Dendritic cell treated with granulocyte-macrophage colony-stimulating factor and Interleukin-4, amounts not matched to agents 40 ng/mL and 50 ng/mL, for 4 days (primary cell): ENCODE measurements around the gene F2.
"Not testable (repeated sequence)": the region's sequence is repeated elsewhere in the genome, so short reads cannot be mapped to it uniquely, and the experiment has no call there.

Experiments used
- H3K27ac Mint-ChIP-seq: one replicate; pipeline ENCODE4 v1.8.0; 2022; ENCODE audit warnings: mild to moderate bottlenecking, mixed read lengths
- H3K27me3 Mint-ChIP-seq: one replicate; pipeline ENCODE4 v1.8.0; 2022; ENCODE audit warnings: mild to moderate bottlenecking, mixed read lengths
- H3K36me3 Mint-ChIP-seq: one replicate; pipeline ENCODE4 v1.8.0; 2022; ENCODE audit warnings: low read depth, mixed read lengths
- H3K4me1 Mint-ChIP-seq: one replicate; pipeline ENCODE4 v1.8.0; 2022; ENCODE audit warnings: low read depth, mixed read lengths
- H3K4me3 Mint-ChIP-seq: one replicate; pipeline ENCODE4 v1.8.0; 2022; ENCODE audit warnings: mild to moderate bottlenecking, moderate library complexity, mixed read lengths
- H3K9me3 Mint-ChIP-seq: one replicate; pipeline ENCODE4 v1.8.0; 2022; ENCODE audit warnings: mixed read lengths
- intact Hi-C: fragments of 100-400 bp; cut with micrococcal nuclease; formaldehyde crosslinking; loops from one replicate; pipeline ENCODE4 v1.15.0; 2022

The F2 gene

GRCh38 chr11:46717825-46718154, 1.2 kb upstream of the F2 start:
- intact Hi-C loops, H3K36me3 Mint-ChIP-seq, H3K27me3 Mint-ChIP-seq, H3K4me1 Mint-ChIP-seq, H3K4me3 Mint-ChIP-seq, H3K27ac Mint-ChIP-seq, H3K9me3 Mint-ChIP-seq: not testable (repeated sequence)

DNA sequence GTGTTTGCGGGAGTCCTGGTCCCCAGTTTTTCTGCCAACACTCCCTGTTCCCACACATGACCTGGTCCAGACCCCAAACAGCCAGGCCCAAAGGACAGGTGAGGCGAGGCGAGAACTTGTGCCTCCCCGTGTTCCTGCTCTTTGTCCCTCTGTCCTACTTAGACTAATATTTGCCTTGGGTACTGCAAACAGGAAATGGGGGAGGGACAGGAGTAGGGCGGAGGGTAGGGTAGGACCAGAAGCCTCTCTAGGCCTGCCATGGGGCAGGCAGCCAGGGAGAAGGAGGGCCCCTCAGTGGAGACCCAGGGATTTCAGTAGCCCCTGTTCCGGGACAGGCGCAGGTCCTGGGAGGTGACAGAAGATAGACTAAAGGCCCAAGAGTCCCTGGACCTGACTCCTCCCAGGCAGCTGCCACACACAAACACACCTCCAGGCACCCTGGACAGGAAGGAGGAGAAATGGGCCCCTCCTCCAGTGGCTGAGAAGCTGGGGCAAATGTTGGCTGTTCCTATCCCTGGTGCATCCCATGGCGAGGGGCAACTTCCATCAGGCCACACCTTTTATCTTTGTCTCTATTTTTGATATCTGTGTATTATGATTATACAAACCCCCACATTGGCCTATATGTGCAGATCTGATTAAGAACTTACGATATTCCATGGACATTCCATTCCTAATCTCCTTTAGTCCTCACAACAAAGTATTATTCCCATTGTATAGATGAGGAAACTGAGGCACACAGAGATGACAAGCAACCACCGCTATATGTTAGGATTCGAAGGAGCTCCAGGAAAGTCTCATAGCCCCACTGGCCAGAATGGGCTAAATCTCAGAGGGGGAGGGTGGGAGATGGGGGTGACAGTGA, 626 bp upstream of the F2 start:
- intact Hi-C loops = no loop called here
- Mint-ChIP-seq H3K27ac (no peak overlapping the region), H3K9me3 (no peaks in the 10 kb centered on the region), H3K36me3 (no peaks in the 10 kb centered on the region), H3K4me3 (no peak overlapping the region), H3K27me3 (no peaks in the 10 kb centered on the region), H3K4me1 (no peaks in the 10 kb centered on the region)

- H3K27ac Mint-ChIP-seq = no peak overlapping the region
- no peaks in the 10 kb centered on the region for H3K4me1 Mint-ChIP-seq
- H3K27me3 Mint-ChIP-seq = no peaks in the 10 kb centered on the region
- no peaks in the 10 kb centered on the region for H3K9me3 Mint-ChIP-seq
- intact Hi-C loops = no loop called here
- H3K36me3 Mint-ChIP-seq = no peaks in the 10 kb centered on the region
- H3K4me3 Mint-ChIP-seq = no peak overlapping the region
These were observed 668 bp downstream of the F2 start for GRCh38 chr11:46719543-46720218.

DNA sequence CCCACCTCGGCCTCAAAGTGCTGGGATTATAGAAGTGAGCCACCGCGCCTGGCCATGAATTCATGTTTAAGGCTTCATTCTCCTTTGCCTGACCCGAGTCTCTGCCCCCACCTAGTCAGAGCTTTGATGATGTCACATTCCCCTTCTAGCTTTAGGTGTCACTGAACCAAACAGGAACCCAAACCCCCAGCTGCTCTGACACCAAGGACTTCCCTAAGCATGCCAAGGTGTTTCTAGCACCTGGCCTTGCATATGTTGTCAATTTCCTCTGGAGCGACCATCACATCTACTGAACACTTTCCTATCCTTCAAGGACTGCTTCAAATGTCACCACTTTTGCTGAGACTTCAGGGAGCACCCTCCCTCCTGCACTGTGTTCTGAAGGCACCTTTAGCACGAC, 2.3 kb downstream of the F2 start:
- intact Hi-C loops = no loop called here
- H3K27me3 Mint-ChIP-seq = no peaks in the 10 kb centered on the region
- no peaks in the 10 kb centered on the region for H3K9me3 Mint-ChIP-seq
- H3K4me1 Mint-ChIP-seq = no peaks in the 10 kb centered on the region
- H3K27ac Mint-ChIP-seq = no peak overlapping the region
- H3K36me3 Mint-ChIP-seq = no peaks in the 10 kb centered on the region
- no peak overlapping the region for H3K4me3 Mint-ChIP-seq

DNA sequence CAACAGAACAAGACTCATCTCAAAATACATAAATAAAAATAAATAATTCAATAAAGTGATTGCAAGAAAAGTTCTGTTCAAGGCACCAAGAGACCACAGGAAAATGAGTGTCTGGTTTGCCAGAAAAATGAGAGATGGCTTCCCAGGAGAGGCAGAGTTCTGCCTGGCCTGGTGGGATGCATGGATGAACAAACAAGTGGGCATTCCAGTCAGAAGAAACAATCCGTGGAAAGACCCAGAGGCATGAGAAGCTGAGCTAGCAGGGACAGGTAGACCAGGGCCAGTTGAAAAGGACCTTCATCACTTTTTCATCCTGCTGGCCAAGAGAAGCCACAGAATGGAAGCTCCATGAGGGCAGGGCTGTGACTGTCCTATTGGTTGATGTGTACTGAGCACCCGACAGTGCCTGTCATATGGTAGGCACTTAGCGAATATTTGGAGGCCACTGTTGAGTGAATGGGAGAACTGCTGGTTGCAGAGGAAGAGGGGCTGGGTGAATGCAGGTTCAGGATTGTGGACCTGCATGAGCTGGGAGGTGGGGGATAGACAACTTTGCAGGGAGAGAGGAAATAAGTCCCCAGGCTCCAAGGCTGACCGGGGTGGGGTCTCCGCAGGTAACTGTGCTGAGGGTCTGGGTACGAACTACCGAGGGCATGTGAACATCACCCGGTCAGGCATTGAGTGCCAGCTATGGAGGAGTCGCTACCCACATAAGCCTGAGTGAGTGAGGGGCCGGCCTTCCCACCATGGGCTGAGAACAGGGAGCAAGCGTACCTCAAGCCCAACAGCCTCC, 3.7 kb downstream of the F2 start:
- no peaks in the 10 kb centered on the region for H3K27me3 Mint-ChIP-seq
- H3K4me3 Mint-ChIP-seq = no peak overlapping the region
- no peaks in the 10 kb centered on the region for H3K36me3 Mint-ChIP-seq
- no peaks in the 10 kb centered on the region for H3K9me3 Mint-ChIP-seq
- intact Hi-C loops = no loop called here
- no peak overlapping the region for H3K27ac Mint-ChIP-seq
- no peaks in the 10 kb centered on the region for H3K4me1 Mint-ChIP-seq

DNA sequence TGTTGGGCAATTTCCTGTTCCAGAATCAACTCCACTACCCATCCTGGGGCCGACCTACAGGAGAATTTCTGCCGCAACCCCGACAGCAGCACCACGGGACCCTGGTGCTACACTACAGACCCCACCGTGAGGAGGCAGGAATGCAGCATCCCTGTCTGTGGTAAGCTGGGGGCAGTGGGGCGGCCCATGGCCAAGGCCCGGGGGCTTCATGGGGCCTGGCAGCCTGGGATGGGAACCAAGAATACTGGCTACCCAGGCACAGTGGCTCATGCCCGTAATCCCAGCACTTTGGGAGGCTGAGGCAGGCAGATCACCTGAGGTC, 4.3 kb downstream of the F2 start:
- Mint-ChIP-seq H3K36me3 (no peaks in the 10 kb centered on the region), H3K9me3 (no peaks in the 10 kb centered on the region), H3K27me3 (no peaks in the 10 kb centered on the region), H3K4me1 (no peaks in the 10 kb centered on the region), H3K27ac (no peak overlapping the region), H3K4me3 (no peak overlapping the region)
- intact Hi-C loops = no loop called here

DNA sequence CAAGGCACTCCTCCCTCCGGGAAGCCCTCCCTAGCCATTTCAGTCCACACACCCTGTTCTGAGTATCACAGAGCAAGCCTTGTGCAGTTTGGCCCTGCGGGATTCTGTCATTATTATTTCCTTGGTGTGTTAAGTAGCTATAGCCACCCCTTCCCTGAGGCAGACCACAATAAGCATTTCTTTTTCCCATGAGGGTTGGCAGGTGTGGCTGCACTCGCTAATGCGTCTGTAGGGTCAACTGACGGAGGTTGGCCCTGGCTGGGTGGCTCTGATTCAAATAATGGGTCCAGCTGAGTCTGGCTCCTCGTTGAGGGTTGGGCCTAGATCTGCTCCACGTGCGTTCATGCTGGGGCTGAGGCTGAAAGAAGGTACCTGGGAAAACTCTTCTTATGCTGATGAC, 5.1 kb downstream of the F2 start:
- intact Hi-C loops = no loop called here
- H3K36me3 Mint-ChIP-seq = no peaks in the 10 kb centered on the region
- H3K9me3 Mint-ChIP-seq = no peaks in the 10 kb centered on the region
- H3K4me1 Mint-ChIP-seq = no peaks in the 10 kb centered on the region
- no peaks in the 10 kb centered on the region for H3K27me3 Mint-ChIP-seq
- H3K4me3 Mint-ChIP-seq = no peak overlapping the region
- no peak overlapping the region for H3K27ac Mint-ChIP-seq

GRCh38 chr11:46725338-46726205, 6.6 kb downstream of the F2 start:
- H3K27me3 Mint-ChIP-seq = no peaks in the 10 kb centered on the region
- no peak overlapping the region for H3K27ac Mint-ChIP-seq
- intact Hi-C loops = no loop called here
- no peaks in the 10 kb centered on the region for H3K9me3 Mint-ChIP-seq
- H3K36me3 Mint-ChIP-seq = no peaks in the 10 kb centered on the region
- H3K4me1 Mint-ChIP-seq = no peaks in the 10 kb centered on the region
- no peak overlapping the region for H3K4me3 Mint-ChIP-seq

- H3K36me3 Mint-ChIP-seq = no peaks in the 10 kb centered on the region
- intact Hi-C loops = no loop called here
- H3K4me3 Mint-ChIP-seq = no peak overlapping the region
- H3K27ac Mint-ChIP-seq = no peak overlapping the region
- H3K9me3 Mint-ChIP-seq = no peaks in the 10 kb centered on the region
- H3K27me3 Mint-ChIP-seq = no peaks in the 10 kb centered on the region
- no peaks in the 10 kb centered on the region for H3K4me1 Mint-ChIP-seq
These were observed 7.3 kb downstream of the F2 start for GRCh38 chr11:46726206-46726862.

GRCh38 chr11:46727952-46728658, 9.1 kb downstream of the F2 start:
- Mint-ChIP-seq H3K27ac (no peak overlapping the region), H3K36me3 (no peaks in the 10 kb centered on the region), H3K4me1 (no peaks in the 10 kb centered on the region), H3K4me3 (no peak overlapping the region), H3K27me3 (no peaks in the 10 kb centered on the region), H3K9me3 (no peaks in the 10 kb centered on the region)
- intact Hi-C loops = no loop called here

DNA sequence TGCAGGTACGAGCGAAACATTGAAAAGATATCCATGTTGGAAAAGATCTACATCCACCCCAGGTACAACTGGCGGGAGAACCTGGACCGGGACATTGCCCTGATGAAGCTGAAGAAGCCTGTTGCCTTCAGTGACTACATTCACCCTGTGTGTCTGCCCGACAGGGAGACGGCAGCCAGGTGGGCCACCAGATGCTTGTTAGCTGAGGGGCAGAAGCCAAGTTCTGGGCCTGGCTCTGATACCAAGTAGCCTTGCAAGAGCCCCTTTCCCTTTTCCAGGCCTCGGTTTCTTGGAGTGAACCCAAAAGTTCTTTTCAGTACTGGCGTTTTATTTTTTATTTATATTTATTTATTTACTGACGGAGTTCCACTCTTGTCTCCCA, 9.6 kb downstream of the F2 start:
- no peak overlapping the region for H3K4me3 Mint-ChIP-seq
- H3K27me3 Mint-ChIP-seq = no peaks in the 10 kb centered on the region
- H3K36me3 Mint-ChIP-seq = no peaks in the 10 kb centered on the region
- H3K4me1 Mint-ChIP-seq = no peaks in the 10 kb centered on the region
- H3K27ac Mint-ChIP-seq = no peak overlapping the region
- intact Hi-C loops = no loop called here
- no peaks in the 10 kb centered on the region for H3K9me3 Mint-ChIP-seq

DNA sequence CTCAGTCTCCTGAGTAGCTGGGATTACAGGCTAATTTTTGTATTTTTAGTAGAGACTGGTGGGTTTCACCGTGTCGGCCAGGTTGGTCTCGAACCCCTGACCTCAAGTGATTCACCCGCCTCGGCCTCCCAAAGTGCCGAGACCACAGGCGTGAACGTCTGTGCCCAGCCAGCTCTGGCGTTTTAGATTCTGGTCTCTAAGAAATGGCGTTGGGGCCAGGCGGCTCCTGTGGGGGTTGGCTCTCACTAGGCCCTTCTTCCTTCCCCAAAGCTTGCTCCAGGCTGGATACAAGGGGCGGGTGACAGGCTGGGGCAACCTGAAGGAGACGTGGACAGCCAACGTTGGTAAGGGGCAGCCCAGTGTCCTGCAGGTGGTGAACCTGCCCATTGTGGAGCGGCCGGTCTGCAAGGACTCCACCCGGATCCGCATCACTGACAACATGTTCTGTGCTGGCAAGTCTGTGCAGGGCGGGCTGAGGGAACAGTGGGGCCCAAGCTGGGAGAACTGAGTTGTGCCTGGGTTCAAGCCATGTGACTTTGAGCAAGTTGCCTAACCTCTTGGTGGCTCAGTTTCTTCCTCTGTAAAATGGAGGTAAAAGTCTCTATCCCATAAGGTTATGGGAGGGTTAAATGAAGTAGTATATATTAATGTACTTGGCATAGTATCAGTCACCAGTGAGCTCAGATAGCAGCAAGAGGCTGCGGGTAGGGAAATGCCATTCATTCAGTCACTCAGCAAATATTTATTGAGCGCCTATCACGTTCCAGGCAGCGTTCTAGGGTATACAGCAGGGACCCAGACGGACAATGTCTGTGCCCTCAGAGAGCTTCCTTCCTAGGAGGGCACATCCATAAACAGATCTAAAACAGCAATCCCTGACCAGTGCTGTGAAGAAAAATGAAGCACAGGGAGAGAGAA, 10.4 kb downstream of the F2 start:
- Mint-ChIP-seq H3K36me3 (no peaks in the 10 kb centered on the region), H3K9me3 (no peaks in the 10 kb centered on the region), H3K27ac (no peak overlapping the region), H3K4me1 (no peaks in the 10 kb centered on the region), H3K4me3 (no peak overlapping the region), H3K27me3 (no peaks in the 10 kb centered on the region)
- intact Hi-C loops = no loop called here
